GM10266 (cell line): ENCODE measurements around the gene CEP250.
"Not testable (repeated sequence)": the region's sequence is repeated elsewhere in the genome, so short reads cannot be mapped to it uniquely, and the experiment has no call there.

ENCODE experiments used
- DNase-seq: peaks from one replicate; pipeline ENCODE4 v3.0.0; 2012; ENCODE audit errors: extremely low spot score
- TF ChIP-seq, protein P1 (sequence below): IDR thresholded peaks from 2 replicates; pipeline ENCODE4 v1.5.1; 2012; ENCODE audit warnings: mild to moderate bottlenecking, low read depth; ENCODE audit not compliant: control insufficient read depth, insufficient read depth; ENCODE audit errors: missing control alignments

CEP250 gene

DNA sequence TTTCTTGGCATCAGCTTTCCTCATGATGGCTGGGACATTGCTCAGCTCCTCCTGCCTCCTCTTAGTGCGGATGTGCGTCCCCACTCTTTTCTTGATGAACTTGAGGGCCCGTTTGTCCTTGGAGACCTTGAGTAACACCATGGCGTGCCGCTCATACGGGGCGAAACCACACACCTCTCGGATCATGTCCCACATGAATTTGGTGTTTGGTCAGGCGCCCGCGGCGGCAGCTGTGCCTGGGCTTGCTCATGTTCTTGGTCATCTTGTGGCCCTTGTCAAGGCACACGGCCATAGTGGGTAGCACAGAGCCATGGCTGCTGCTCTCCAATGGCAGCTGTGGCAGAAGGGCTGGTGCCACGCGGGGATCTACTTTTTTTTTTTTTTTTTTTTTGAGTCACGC lies 89.0 kb downstream of the CEP250 start:
- DNase-seq: no peak
- TF ChIP-seq, protein P1, sequence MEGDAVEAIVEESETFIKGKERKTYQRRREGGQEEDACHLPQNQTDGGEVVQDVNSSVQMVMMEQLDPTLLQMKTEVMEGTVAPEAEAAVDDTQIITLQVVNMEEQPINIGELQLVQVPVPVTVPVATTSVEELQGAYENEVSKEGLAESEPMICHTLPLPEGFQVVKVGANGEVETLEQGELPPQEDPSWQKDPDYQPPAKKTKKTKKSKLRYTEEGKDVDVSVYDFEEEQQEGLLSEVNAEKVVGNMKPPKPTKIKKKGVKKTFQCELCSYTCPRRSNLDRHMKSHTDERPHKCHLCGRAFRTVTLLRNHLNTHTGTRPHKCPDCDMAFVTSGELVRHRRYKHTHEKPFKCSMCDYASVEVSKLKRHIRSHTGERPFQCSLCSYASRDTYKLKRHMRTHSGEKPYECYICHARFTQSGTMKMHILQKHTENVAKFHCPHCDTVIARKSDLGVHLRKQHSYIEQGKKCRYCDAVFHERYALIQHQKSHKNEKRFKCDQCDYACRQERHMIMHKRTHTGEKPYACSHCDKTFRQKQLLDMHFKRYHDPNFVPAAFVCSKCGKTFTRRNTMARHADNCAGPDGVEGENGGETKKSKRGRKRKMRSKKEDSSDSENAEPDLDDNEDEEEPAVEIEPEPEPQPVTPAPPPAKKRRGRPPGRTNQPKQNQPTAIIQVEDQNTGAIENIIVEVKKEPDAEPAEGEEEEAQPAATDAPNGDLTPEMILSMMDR: no peak

DNA sequence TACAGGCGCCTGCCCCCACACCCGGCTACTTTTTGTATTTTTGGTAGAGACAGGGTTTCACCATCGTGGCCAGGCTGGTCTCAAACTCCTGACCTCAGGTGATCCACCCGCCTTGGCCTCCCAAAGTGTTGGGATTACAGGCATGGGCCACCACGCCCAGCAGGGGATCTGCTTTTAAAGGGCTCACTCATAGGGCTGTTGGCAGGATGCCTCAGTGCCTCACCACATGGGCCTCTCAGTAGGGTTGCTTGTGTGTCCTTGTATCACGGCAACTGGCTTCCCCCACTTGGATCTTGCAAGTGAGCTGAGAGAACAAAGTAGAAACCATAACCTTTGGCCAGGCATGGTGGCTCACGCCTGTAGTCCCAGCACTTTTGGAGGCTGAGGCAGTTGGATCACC lies 89.5 kb downstream of the CEP250 start:
- DNase-seq: not testable (repeated sequence)

DNA sequence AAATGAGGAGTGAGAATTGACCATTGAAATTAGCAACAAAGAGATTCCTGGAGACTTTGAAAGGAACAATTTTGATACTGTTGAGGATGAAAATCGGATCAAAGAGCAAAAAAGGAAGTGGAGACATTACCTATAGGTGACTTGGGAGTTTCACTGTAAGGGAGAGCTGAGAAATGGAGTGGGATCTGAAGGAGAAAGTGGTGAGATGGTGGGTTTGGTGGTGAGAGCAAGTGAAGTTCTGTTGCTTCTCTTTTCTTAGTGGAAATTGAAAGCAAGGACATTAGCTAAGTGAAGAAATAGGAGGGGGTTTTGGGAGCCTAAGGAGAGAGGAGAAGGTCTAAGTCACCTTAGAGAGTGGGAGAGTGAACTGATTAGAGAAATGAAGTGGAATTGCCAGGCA lies 90.7 kb downstream of the CEP250 start:
- no peak for DNase-seq
- TF ChIP-seq, protein P1: no peak

GRCh38 chr20:35547329-35547728 lies 91.9 kb downstream of the CEP250 start:
- no peak for DNase-seq

DNA sequence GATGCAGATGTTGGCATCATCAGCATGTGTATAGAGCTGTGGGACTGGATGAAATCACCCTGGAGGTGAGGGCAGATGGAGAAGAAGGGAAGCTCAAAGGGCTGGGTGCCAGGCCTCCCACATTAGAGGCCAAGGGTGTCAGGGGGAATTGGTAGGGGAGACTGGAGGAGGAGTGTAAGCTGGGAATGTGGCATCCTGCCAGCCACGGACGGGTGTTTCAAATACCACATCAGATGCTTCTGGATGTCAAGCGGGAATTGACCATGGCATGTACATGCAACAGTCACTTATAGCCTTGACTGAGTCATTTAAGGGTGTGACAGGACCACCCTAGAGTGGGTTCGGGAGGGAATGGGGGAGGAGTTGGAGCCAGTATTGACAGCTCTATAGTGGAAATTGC lies 96.1 kb downstream of the CEP250 start:
- DNase-seq: no peak
- TF ChIP-seq, protein P1: no peak

More at GRCh38 chr20:35547329-35547728, 91.9 kb downstream of the CEP250 start:
- TF ChIP-seq, protein P1: no peak

DNA sequence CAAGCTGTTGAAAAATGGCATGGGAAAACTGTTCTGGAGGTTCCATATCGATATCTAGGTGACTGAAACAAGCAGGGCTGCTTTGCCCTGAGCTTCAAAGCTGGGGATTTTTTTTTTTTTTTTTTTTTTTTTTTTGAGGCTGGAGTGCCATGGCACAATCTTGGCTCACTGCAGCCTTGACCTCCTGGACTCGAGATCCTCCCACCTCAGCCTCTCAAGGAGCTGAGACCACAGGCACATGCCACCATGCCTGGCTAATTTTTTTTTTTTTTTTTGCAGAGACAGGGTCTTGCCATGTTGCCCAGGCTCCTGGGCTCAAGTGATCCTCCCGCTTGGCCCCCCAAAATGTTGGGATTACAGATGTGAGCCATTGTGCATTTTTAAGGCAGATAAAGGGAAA lies 97.5 kb downstream of the CEP250 start:
- DNase-seq: no peak
- TF ChIP-seq, protein P1: no peak

GRCh38 chr20:35555461-35555860 lies 100.1 kb downstream of the CEP250 start:
- not testable (repeated sequence) for DNase-seq

DNA sequence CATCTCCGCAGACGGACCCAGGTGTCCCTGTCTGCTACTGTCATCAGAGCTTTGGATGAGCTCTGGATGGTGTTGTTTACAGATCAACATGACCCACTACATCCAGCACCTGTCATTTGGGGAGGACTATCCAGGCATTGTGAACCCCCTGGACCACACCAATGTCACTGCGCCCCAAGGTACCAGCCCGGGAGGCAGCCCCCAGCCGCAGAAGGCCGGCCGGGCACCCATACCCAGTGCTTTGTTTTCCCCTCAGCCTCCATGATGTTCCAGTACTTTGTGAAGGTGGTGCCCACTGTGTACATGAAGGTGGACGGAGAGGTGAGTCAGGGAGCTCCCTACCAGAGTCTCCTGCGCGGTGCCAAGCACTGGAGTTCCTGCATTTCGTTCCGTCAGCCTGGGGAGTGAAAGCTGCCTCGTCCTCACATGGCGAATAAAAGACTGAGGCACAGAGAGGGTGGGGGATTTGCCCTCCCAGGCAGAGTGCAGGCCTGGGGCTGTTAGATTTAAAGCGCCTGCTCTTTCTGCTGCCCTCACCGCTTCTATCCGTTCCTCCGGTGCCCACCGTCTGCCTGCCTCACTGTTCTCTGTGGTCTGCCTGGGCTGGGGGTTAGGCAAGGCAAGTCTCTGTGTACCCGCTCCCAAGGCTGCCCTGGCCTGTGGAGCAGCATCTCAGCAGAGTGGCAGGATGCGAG lies 100.7 kb downstream of the CEP250 start:
- no peak for DNase-seq
- TF ChIP-seq, protein P1: no peak
